LNCaP clone FGC (cell line): ENCODE results near the gene FDXR.

Experiments used
- DNase-seq: peaks from one replicate; pipeline ENCODE4 v3.0.0-alpha.2; 2011; ENCODE audit warnings: low read depth
- H3K4me3 ChIP-seq: 2 replicates; pipeline ENCODE4 v1.5.1; 2011; ENCODE audit warnings: mild to moderate bottlenecking, low read depth, low read length, control low read depth
- CTCF ChIP-seq: IDR thresholded peaks from 2 replicates; pipeline ENCODE4 v1.5.1; 2012; ENCODE audit warnings: mild to moderate bottlenecking; ENCODE audit not compliant: control insufficient read depth, insufficient read depth; ENCODE audit errors: extremely low read depth

Gene FDXR

GRCh38 chr17:74839990-74840852 lies 32.6 kb downstream of the FDXR start:
- no peak for TF ChIP-seq CTCF
- DNase-seq, result no peak
- no peak overlapping the region for H3K4me3 ChIP-seq

- no peak for DNase-seq
- H3K4me3 ChIP-seq, result no peak overlapping the region
- TF ChIP-seq CTCF, result no peak
Measured at GRCh38 chr17:74838274-74838673, 34.5 kb downstream of the FDXR start.

GRCh38 chr17:74836691-74837467 lies 35.9 kb downstream of the FDXR start:
- DNase-seq, result no peak
- no peak for TF ChIP-seq CTCF
- no peak overlapping the region for H3K4me3 ChIP-seq

- no peak overlapping the region for H3K4me3 ChIP-seq
- no peak for DNase-seq
- TF ChIP-seq CTCF, result no peak
Measured at GRCh38 chr17:74836191-74836590, 36.6 kb downstream of the FDXR start.

GRCh38 chr17:74833501-74834377 lies 39.1 kb downstream of the FDXR start:
- H3K4me3 ChIP-seq, result no peak overlapping the region
- no peak for DNase-seq
- no peak for TF ChIP-seq CTCF

GRCh38 chr17:74832421-74832820 lies 40.4 kb downstream of the FDXR start:
- no peak for TF ChIP-seq CTCF
- no peak for DNase-seq
- H3K4me3 ChIP-seq, result no peak overlapping the region
